ENCODE data around the gene ASPG.

ASPG gene

GRCh38 chr14:104037903-104038302, 47.6 kb upstream of the ASPG start:
- Histone ChIP-seq H3K4me2 (ENCODE audit: low read depth, low read length) (no peak overlapping the region), H3K4me1 (ENCODE audit: low read length) (no peaks in the 10 kb centered on the region), H3K9me3 (replicated peaks; ENCODE audit: insufficient read depth, low read length) (no peaks in the 10 kb centered on the region), H3F3A (ENCODE audit: insufficient read depth, low read length) (no peaks in the 10 kb centered on the region), H3K79me2 (ENCODE audit: low read length) (no peaks in the 10 kb centered on the region), H3K36me3 (replicated peaks; ENCODE audit: insufficient read depth, low read length) (no peaks in the 10 kb centered on the region), H3K9me2 (replicated peaks; ENCODE audit: insufficient read depth, low read length) (no peaks in the 10 kb centered on the region), H2AFZ (ENCODE audit: low read length) (no peak overlapping the region), H4K20me1 (ENCODE audit: insufficient read depth, low read length) (no peaks in the 10 kb centered on the region), H3K9ac (ENCODE audit: low read length) (no peak overlapping the region), H3K27ac (ENCODE audit: low read length) (no peak overlapping the region), H3K4me3 (ENCODE audit: low read length) (no peak overlapping the region), H3K27me3 (replicated peaks; ENCODE audit: insufficient read depth, low read length) (peaks cover 7% of the 10 kb centered on the region)
- DNase-seq, result no peak
- no peak for TF ChIP-seq EZH2phosphoT487 (IDR thresholded peaks at IDR 0.05; ENCODE audit: low read length)
- no peak for TF ChIP-seq CTCF (IDR thresholded peaks at IDR 0.05; ENCODE audit: low read length)
- TF ChIP-seq EZH2 (optimal IDR thresholded peaks at IDR 0.05; ENCODE audit: low read depth, low read length), result no peak

DNA sequence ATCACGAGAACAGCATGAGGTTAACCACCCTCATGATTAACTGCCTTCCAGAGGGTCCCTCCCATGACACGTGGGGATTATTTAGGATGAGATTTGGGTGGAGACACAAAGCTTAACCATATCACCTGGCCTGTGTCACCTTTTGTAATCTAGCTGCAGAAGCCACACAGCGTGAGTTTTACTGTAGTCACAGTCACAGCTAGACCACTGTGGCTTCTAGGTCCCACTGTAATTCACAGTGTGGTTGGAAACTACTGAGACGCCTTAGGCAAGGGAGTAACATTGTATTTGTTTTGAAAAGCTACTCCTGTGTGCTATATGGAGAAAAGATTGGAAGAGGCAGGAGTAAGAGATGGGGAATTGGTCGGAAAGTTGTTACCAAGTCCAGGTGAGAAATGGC, 46.3 kb upstream of the ASPG start:
- H3K9ac ChIP-seq (ENCODE audit: low read length), result no peak overlapping the region
- no peaks in the 10 kb centered on the region for H3K4me1 ChIP-seq (ENCODE audit: low read length)
- H3K36me3 ChIP-seq (replicated peaks; ENCODE audit: insufficient read depth, low read length), result no peaks in the 10 kb centered on the region
- no peak overlapping the region for H3K4me2 ChIP-seq (ENCODE audit: low read depth, low read length)
- no peaks in the 10 kb centered on the region for H3K9me3 ChIP-seq (replicated peaks; ENCODE audit: insufficient read depth, low read length)
- H4K20me1 ChIP-seq (ENCODE audit: insufficient read depth, low read length), result no peaks in the 10 kb centered on the region
- H3K9me2 ChIP-seq (replicated peaks; ENCODE audit: insufficient read depth, low read length), result no peaks in the 10 kb centered on the region
- no peaks in the 10 kb centered on the region for H3K79me2 ChIP-seq (ENCODE audit: low read length)
- no peak overlapping the region for H2AFZ ChIP-seq (ENCODE audit: low read length)
- H3K27me3 ChIP-seq (replicated peaks; ENCODE audit: insufficient read depth, low read length), result peaks cover 10% of the 10 kb centered on the region
- no peak overlapping the region for H3K27ac ChIP-seq (ENCODE audit: low read length)
- H3F3A ChIP-seq (ENCODE audit: insufficient read depth, low read length), result no peaks in the 10 kb centered on the region
- no peak for DNase-seq
- no peak overlapping the region for H3K4me3 ChIP-seq (ENCODE audit: low read length)
- TF ChIP-seq EZH2 (optimal IDR thresholded peaks at IDR 0.05; ENCODE audit: low read depth, low read length) (no peak), CTCF (IDR thresholded peaks at IDR 0.05; ENCODE audit: low read length) (no peak), EZH2phosphoT487 (IDR thresholded peaks at IDR 0.05; ENCODE audit: low read length) (no peak)

- Histone ChIP-seq H3K4me3 (ENCODE audit: low read length) (no peak overlapping the region), H3K9me2 (replicated peaks; ENCODE audit: insufficient read depth, low read length) (no peaks in the 10 kb centered on the region), H3K27me3 (replicated peaks; ENCODE audit: insufficient read depth, low read length) (peaks cover 9% of the 10 kb centered on the region), H3K9me3 (replicated peaks; ENCODE audit: insufficient read depth, low read length) (no peaks in the 10 kb centered on the region), H4K20me1 (ENCODE audit: insufficient read depth, low read length) (no peaks in the 10 kb centered on the region), H3K79me2 (ENCODE audit: low read length) (no peaks in the 10 kb centered on the region), H3K9ac (ENCODE audit: low read length) (no peak overlapping the region), H2AFZ (ENCODE audit: low read length) (no peak overlapping the region), H3K36me3 (replicated peaks; ENCODE audit: insufficient read depth, low read length) (no peaks in the 10 kb centered on the region), H3K4me2 (ENCODE audit: low read depth, low read length) (no peak overlapping the region), H3F3A (ENCODE audit: insufficient read depth, low read length) (no peaks in the 10 kb centered on the region), H3K27ac (ENCODE audit: low read length) (no peak overlapping the region), H3K4me1 (ENCODE audit: low read length) (no peaks in the 10 kb centered on the region)
- no peak for TF ChIP-seq EZH2phosphoT487 (IDR thresholded peaks at IDR 0.05; ENCODE audit: low read length)
- no peak for TF ChIP-seq CTCF (IDR thresholded peaks at IDR 0.05; ENCODE audit: low read length)
- TF ChIP-seq EZH2 (optimal IDR thresholded peaks at IDR 0.05; ENCODE audit: low read depth, low read length), result no peak
- no peak for DNase-seq
Observed at GRCh38 chr14:104040539-104040938, 45.0 kb upstream of the ASPG start.
